ENCODE measurements around the gene NF2.

The NF2 gene

DNA sequence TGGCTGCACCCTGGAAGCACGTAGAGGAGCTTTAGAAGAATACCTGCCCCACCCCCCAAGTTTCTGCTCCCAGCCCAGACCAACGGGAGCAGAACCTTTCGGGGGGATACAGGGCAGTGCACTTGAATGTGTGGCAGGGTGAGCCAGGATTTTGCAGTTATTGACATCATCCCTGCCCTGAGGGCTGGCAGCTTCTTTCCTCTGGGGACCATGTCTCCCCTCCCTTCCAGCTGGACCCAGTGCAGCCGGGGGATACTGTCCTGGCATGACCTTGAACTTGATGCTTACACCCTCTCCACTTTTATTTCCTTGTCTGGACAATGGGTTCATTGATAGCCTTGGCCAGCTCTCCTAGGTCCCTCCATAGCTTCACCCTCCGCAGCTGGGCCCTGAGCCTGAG, 112.3 kb downstream of the NF2 start:
- H3K4me3 ChIP-seq (ENCODE audit: low read length), result no peak overlapping the region
- TF ChIP-seq ZNF274 (IDR thresholded peaks at IDR 0.05; ENCODE audit: low read depth, low read length), result no peak

GRCh38 chr22:29716814-29717545, 113.5 kb downstream of the NF2 start:
- no peak overlapping the region for H3K4me3 ChIP-seq (ENCODE audit: low read length)
- TF ChIP-seq ZNF274 (IDR thresholded peaks at IDR 0.05; ENCODE audit: low read depth, low read length), result no peak

- TF ChIP-seq ZNF274 (IDR thresholded peaks at IDR 0.05; ENCODE audit: low read depth, low read length), result no peak
- no peak overlapping the region for H3K4me3 ChIP-seq (ENCODE audit: low read length)
Observed at GRCh38 chr22:29717789-29718188, 114.4 kb downstream of the NF2 start.

DNA sequence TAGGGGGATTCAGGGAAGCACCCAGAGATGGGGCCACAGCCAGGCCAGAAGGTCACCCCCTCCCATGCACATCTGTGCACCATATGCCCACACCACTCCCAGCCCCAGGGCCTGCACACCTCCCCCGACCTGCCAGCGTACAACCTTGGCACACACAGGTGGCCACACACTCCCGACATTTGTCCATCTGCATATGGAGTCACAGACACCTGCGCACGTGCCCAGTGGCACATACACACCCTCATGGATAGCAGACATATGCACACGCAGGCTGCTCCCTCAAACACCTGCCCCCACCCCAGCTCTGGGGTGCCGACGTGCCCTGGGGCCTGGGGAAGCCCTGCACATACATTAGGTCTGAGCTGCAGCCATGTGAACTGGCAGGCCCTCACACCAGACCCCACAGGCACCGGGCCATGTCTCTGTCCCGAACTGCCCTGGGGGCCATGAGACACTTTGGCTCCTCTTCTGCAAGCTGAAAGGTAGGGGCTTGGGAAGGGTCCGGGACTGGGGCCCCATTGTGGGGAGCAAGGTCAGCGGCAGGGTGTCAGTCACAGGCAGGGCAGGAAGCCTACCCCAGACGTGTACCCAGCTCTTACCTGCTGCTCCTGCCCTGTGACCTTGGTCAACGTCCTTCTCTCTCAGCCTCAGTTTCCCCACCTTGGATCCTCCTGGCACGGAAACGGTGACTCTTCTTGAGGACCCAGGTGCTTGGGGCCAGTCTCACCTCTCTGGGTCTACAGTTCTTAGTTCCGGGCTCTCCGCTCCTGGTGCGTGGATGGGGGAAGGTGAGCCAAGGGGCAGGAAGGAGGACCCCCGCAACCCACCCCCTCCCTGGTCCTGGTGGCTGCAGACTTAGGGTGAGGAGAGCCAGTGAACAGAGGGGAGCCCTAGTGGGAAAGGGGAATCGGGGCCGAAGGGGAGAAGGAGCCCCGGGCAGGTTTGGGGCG, 115.8 kb downstream of the NF2 start:
- no peak for TF ChIP-seq ZNF274 (IDR thresholded peaks at IDR 0.05; ENCODE audit: low read depth, low read length)
- no peak overlapping the region for H3K4me3 ChIP-seq (ENCODE audit: low read length)

DNA sequence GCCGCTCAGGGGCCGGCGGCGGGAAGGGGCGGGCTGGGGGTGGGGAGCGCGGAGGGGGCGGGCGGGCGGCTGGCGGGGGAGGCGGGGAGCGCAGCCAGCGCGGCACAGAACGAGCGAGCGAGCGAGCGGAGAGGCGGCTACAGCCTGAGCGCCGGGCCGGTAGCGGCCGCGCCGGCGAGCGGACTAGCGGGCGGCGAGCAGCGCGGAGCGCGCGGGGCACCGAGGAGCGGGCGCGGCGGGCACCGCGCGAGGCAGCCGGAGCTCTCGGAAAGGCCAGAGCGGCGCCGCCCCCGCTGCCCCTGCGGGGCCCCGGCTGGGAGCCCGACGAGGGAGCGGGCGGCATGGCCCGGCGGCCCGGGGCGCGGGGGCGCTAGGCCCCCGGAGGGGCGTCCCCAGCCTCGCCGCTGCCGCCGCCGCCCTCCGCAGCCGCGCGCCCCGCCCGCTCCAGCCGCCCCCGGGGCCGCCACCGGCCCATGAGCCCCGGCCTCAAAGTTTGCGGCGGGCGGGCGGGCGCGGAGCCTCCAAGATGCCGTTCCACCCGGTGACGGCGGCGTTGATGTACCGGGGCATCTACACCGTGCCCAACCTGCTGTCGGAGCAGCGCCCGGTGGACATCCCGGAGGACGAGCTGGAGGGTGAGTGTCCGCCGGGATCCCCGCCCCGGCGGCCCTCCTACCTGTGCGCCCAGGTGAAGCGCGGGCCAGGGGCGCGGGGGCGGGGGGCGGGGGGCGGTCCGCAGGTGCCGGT, 116.6 kb downstream of the NF2 start, which contains the start of gene CABP7:
Gene CABP7, plus strand, starts transcription at position 105 of the 747 bp plus-strand sequence. Its CDS starts 422 bp downstream, at position 527.
- H3K4me3 ChIP-seq (ENCODE audit: low read length), result no peak within 1 kb of the TSS
- TF ChIP-seq ZNF274 (IDR thresholded peaks at IDR 0.05; ENCODE audit: low read depth, low read length), result no peak

- no peak for TF ChIP-seq ZNF274 (IDR thresholded peaks at IDR 0.05; ENCODE audit: low read depth, low read length)
- no peak overlapping the region for H3K4me3 ChIP-seq (ENCODE audit: low read length)
Observed at GRCh38 chr22:29720811-29721323, 117.4 kb downstream of the NF2 start.

GRCh38 chr22:29722151-29722550, 118.7 kb downstream of the NF2 start:
- H3K4me3 ChIP-seq (ENCODE audit: low read length), result no peak overlapping the region
- no peak for TF ChIP-seq ZNF274 (IDR thresholded peaks at IDR 0.05; ENCODE audit: low read depth, low read length)

- no peak overlapping the region for H3K4me3 ChIP-seq (ENCODE audit: low read length)
- no peak for TF ChIP-seq ZNF274 (IDR thresholded peaks at IDR 0.05; ENCODE audit: low read depth, low read length)
Observed at GRCh38 chr22:29722587-29722986, 119.2 kb downstream of the NF2 start.

GRCh38 chr22:29723766-29724165, 120.3 kb downstream of the NF2 start:
- H3K4me3 ChIP-seq (ENCODE audit: low read length), result no peak overlapping the region
- no peak for TF ChIP-seq ZNF274 (IDR thresholded peaks at IDR 0.05; ENCODE audit: low read depth, low read length)

GRCh38 chr22:29724843-29725242, 121.4 kb downstream of the NF2 start:
- TF ChIP-seq ZNF274 (IDR thresholded peaks at IDR 0.05; ENCODE audit: low read depth, low read length), result no peak
- H3K4me3 ChIP-seq (ENCODE audit: low read length), result no peak overlapping the region

DNA sequence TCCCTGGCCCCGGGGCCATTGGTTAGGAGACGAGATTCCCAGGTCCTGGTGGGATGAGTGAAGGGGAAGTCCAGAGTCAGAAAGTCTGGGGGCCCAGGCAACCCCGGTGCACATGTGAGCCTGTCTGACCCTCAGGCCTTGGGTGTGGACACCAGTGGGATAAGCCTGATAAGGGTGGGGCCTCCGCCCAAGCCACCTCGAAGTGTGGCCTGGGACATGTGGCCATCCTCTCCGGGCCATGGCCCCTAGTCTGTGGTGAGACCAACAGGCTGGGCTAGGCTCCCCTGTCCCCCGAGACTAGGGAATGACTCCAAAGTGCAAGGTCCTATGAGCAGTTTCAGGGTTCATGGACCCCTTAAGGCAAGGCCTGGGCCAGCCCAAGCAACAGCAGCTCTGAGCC, 122.7 kb downstream of the NF2 start:
- TF ChIP-seq ZNF274 (IDR thresholded peaks at IDR 0.05; ENCODE audit: low read depth, low read length), result no peak
- no peak overlapping the region for H3K4me3 ChIP-seq (ENCODE audit: low read length)

DNA sequence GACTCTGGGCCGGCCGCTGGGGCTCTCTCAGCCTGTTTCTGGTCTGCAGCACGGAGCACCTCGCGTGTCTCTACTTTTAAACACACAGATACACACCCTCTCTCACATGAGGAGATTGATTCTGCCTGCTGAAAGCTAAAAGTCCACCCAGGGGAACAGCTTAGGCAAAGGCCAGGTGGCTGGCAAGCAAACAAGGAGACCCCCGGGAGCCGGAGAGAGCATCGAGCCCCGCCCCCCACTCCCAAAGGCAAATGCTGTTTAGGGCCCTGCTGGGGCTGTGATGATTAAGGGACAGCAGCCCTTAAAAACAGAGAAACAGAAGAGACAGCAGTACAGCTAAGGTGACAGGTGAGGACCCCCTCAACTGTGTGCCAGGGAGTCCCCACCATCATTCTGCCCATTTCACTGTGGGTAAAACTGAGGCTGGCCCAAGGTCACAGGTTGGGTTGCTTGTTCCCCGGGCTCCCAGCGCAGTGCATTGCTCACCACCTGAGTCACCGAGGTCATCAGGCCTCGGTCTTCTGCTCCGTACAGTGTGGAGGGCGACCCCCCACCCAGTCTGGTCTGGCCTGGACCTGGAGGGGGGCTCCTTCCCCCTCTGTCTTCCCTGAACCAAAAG, 123.2 kb downstream of the NF2 start:
- no peak for TF ChIP-seq ZNF274 (IDR thresholded peaks at IDR 0.05; ENCODE audit: low read depth, low read length)
- H3K4me3 ChIP-seq (ENCODE audit: low read length), result no peak overlapping the region

DNA sequence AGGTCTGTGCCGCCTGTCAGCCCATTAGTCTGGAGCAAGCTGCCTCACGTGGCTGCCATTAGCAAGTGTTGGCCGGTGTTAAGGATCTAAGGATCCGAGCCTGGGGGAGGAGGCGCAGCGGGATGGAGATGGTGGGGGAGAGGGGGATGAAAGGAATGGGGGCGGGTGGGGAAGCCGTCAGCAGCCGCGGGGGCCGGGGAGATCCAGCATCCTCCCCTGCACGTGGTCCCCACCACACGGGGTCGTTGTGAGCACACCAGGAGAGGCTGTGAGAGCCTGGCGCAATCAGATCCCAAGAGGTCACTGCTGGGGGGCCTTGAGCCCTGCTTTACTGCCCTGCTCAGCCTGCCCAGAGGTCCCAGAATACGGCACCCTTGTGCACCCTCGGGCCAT, 123.7 kb downstream of the NF2 start:
- no peak overlapping the region for H3K4me3 ChIP-seq (ENCODE audit: low read length)

DNA sequence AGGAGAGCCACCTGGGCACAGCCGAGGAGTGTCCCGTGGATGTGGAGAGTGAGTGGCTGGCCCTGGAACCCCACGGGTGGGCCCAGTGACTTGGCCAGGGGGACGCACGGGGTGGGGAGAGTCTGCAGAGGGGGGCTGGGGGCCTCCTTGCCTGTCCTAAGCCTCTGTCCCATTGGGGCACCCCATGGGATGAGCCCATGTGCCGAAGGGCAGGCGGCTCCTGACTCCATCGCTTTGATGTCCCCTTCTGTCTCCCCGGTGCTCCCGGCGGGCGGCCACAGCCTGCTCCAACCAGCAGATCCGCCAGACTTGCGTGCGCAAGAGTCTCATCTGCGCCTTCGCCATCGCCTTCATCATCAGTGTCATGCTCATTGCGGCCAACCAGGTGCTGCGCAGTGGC, 125.7 kb downstream of the NF2 start:
- no peak overlapping the region for H3K4me3 ChIP-seq (ENCODE audit: low read length)
- no peak for TF ChIP-seq ZNF274 (IDR thresholded peaks at IDR 0.05; ENCODE audit: low read depth, low read length)

More for the DNA sequence above, 123.7 kb downstream of the NF2 start:
- TF ChIP-seq ZNF274 (IDR thresholded peaks at IDR 0.05; ENCODE audit: low read depth, low read length), result no peak

Measured in GM08714 (cell line).